ENCODE data around the gene GOT2.

GRCh38 chr16:58730724-58731370 lies 3.3 kb downstream of the GOT2 start:
- TF ChIP-seq CTCF (IDR thresholded peaks at IDR 0.05) (no peak), EZH2 (IDR thresholded peaks at IDR 0.05; ENCODE audit: borderline replicate concordance, insufficient read depth, low read depth, low read length, poor library complexity, severe bottlenecking) (no peak)
